Mesenchymal stem cell (in vitro differentiated cells and primary cell): ENCODE measurements around the gene TENT5A.

Experiments used
- DNase-seq: peaks from one replicate; pipeline ENCODE4 v3.0.0-alpha.2; 2013
- H2AFZ ChIP-seq: one replicate; pipeline ENCODE4 v1.6.1; 2013; ENCODE audit warnings: low read depth, mild to moderate bottlenecking, control low read depth, inconsistent platforms, low read length, moderate library complexity
- H2AK5ac ChIP-seq: 2 replicates; pipeline ENCODE4 v1.6.1; 2013; ENCODE audit warnings: low read length, moderate library complexity, mild to moderate bottlenecking, inconsistent platforms; ENCODE audit not compliant: severe bottlenecking
- H2BK120ac ChIP-seq: one replicate; pipeline ENCODE4 v1.6.1; 2013; ENCODE audit warnings: low read depth, mild to moderate bottlenecking, inconsistent platforms, low read length, moderate library complexity
- H2BK12ac ChIP-seq, 2 experiments: one replicate each; pipeline ENCODE4 v1.6.1; 2013; ENCODE audit warnings: inconsistent platforms in 2 of 2, low read length in 2 of 2, mild to moderate bottlenecking in 2 of 2, moderate library complexity in 2 of 2, control low read depth in 1 of 2
- H2BK15ac ChIP-seq: one replicate; pipeline ENCODE4 v1.6.1; 2013; ENCODE audit warnings: mild to moderate bottlenecking, low read depth, inconsistent platforms; ENCODE audit not compliant: poor library complexity, severe bottlenecking
- H2BK5ac ChIP-seq: 2 replicates; pipeline ENCODE4 v1.6.1; 2013; ENCODE audit warnings: low read depth, mild to moderate bottlenecking, low read length, control low read depth, inconsistent platforms; ENCODE audit not compliant: poor library complexity, severe bottlenecking
- H3K14ac ChIP-seq, 2 experiments: one replicate each; pipeline ENCODE4 v1.6.1; 2013; ENCODE audit warnings: inconsistent platforms in 2 of 2, low read length in 2 of 2, control low read depth in 1 of 2, mild to moderate bottlenecking in 1 of 2, moderate library complexity in 1 of 2
- H3K18ac ChIP-seq, 2 experiments: one replicate each; pipeline ENCODE4 v1.6.1; 2013; ENCODE audit warnings: inconsistent platforms in 2 of 2, low read length in 2 of 2, control low read depth in 1 of 2, low read depth in 1 of 2, mild to moderate bottlenecking in 1 of 2
- H3K23ac ChIP-seq, 2 experiments: one replicate each; pipeline ENCODE4 v1.6.1; 2013; ENCODE audit warnings: inconsistent platforms in 2 of 2, low read length in 2 of 2, mild to moderate bottlenecking in 2 of 2, moderate library complexity in 2 of 2, control low read depth in 1 of 2
- H3K27ac ChIP-seq: 2 replicates; pipeline ENCODE4 v1.5.1; 2013; ENCODE audit warnings: mild to moderate bottlenecking, moderate library complexity, low read length, control low read depth, inconsistent platforms; ENCODE audit not compliant: poor library complexity, severe bottlenecking
- H3K27me3 ChIP-seq, 2 experiments: 2 replicates each; pipeline versions ENCODE4 v1.6.1 to v1.7.0; 2013; ENCODE audit warnings: low read length in 2 of 2, mild to moderate bottlenecking in 2 of 2, moderate library complexity in 2 of 2, control low read depth in 1 of 2, inconsistent platforms in 1 of 2; ENCODE audit not compliant: control insufficient read depth in 1 of 2, insufficient read depth in 1 of 2
- H3K36me3 ChIP-seq, 2 experiments: 2 replicates each; pipeline versions ENCODE4 v1.6.1 to v1.7.0; 2013; ENCODE audit warnings: low read length in 2 of 2, control low read depth in 1 of 2, inconsistent platforms in 1 of 2, low read depth in 1 of 2, mild to moderate bottlenecking in 1 of 2; ENCODE audit not compliant: insufficient read depth in 2 of 2, control insufficient read depth in 1 of 2
- H3K4ac ChIP-seq, 2 experiments: one replicate each; pipeline ENCODE4 v1.6.1; 2013; ENCODE audit warnings: inconsistent platforms in 2 of 2, low read length in 2 of 2, mild to moderate bottlenecking in 2 of 2, moderate library complexity in 2 of 2, control low read depth in 1 of 2, low read depth in 1 of 2
- H3K4me1 ChIP-seq: 2 replicates; pipeline ENCODE4 v1.6.1; 2013; ENCODE audit warnings: low read depth, low read length, control low read depth; ENCODE audit not compliant: control insufficient read depth, insufficient read depth
- H3K4me2 ChIP-seq: 2 replicates; pipeline ENCODE4 v1.6.1; 2013; ENCODE audit warnings: low read length, mild to moderate bottlenecking, inconsistent platforms; ENCODE audit not compliant: poor library complexity, severe bottlenecking
- H3K4me3 ChIP-seq, 2 experiments: 2 replicates each; pipeline versions ENCODE4 v1.5.1 to v1.7.0; 2013; ENCODE audit warnings: low read length in 2 of 2, mild to moderate bottlenecking in 2 of 2, control low read depth in 1 of 2, low read depth in 1 of 2; ENCODE audit not compliant: insufficient read depth in 1 of 2
- H3K79me1 ChIP-seq: replicated peaks from 2 replicates; pipeline ENCODE4 v1.6.1; 2013; ENCODE audit warnings: mild to moderate bottlenecking, control low read depth, low read length, inconsistent platforms; ENCODE audit not compliant: poor library complexity, severe bottlenecking
- H3K9ac ChIP-seq: 2 replicates; pipeline ENCODE4 v1.7.0; 2013; ENCODE audit warnings: mild to moderate bottlenecking, low read length, moderate library complexity
- H3K9me3 ChIP-seq: 2 replicates; pipeline ENCODE4 v1.7.0; 2013; ENCODE audit warnings: mild to moderate bottlenecking, low read length; ENCODE audit not compliant: control insufficient read depth
- H4K8ac ChIP-seq: one replicate; pipeline ENCODE4 v1.6.1; 2013; ENCODE audit warnings: inconsistent platforms, mild to moderate bottlenecking, low read length, moderate library complexity
- H4K91ac ChIP-seq: one replicate; pipeline ENCODE4 v1.6.1; 2013; ENCODE audit warnings: mild to moderate bottlenecking, low read length, inconsistent platforms
- WGBS: methylation state at CpG from one replicate; pipeline ENCODE4 v1.1.7; 2013; ENCODE audit warnings: mixed read lengths; 5-methylcytosine and 5-hydroxymethylcytosine counted together

The TENT5A gene

GRCh38 chr6:81739230-81740195 is 13.0 kb downstream of the TENT5A start:
- Histone ChIP-seq H2BK120ac (no peak overlapping the region), H2AFZ (no peak overlapping the region), H2BK12ac (no peak overlapping the region), H3K9me3 (peaks cover 11% of the 10 kb centered on the region), H2BK15ac (no peak overlapping the region), H3K4me1 (no peaks in the 10 kb centered on the region), H3K23ac (no peak overlapping the region), H3K14ac (no peak overlapping the region), H3K4me2 (no peak overlapping the region), H3K27me3 (no peaks in the 10 kb centered on the region), H3K9ac (no peak overlapping the region), H4K91ac (no peak overlapping the region), H3K36me3 (peaks cover 0 to under 1% of the 10 kb centered on the region in 2 experiments), H3K79me1 (no peaks in the 10 kb centered on the region), H3K4ac (no peak overlapping the region), H4K8ac (no peak overlapping the region), H2BK5ac (no peak overlapping the region), H3K18ac (no peak overlapping the region), H2AK5ac (no peak overlapping the region), H3K27ac (no peak overlapping the region), H3K4me3 (no peak overlapping the region)
- no peak for DNase-seq
- 92% methylated on average over 3 of the region's 6 CpGs for WGBS

GRCh38 chr6:81736428-81736827 is 16.1 kb downstream of the TENT5A start:
- Histone ChIP-seq H3K27me3 (no peaks in the 10 kb centered on the region), H3K18ac (no peak overlapping the region), H2BK12ac (no peak overlapping the region), H3K9me3 (peaks cover 11% of the 10 kb centered on the region), H4K8ac (no peak overlapping the region), H2AK5ac (no peak overlapping the region), H3K4me3 (no peak overlapping the region), H3K9ac (no peak overlapping the region), H3K36me3 (no peaks in the 10 kb centered on the region), H2BK120ac (no peak overlapping the region), H3K27ac (no peak overlapping the region), H3K4me2 (no peak overlapping the region), H3K14ac (no peak overlapping the region), H2BK5ac (no peak overlapping the region), H4K91ac (no peak overlapping the region), H3K79me1 (no peaks in the 10 kb centered on the region), H3K4ac (no peak overlapping the region), H3K4me1 (no peaks in the 10 kb centered on the region), H2AFZ (no peak overlapping the region), H2BK15ac (no peak overlapping the region), H3K23ac (no peak overlapping the region)
- DNase-seq: no peak

DNA sequence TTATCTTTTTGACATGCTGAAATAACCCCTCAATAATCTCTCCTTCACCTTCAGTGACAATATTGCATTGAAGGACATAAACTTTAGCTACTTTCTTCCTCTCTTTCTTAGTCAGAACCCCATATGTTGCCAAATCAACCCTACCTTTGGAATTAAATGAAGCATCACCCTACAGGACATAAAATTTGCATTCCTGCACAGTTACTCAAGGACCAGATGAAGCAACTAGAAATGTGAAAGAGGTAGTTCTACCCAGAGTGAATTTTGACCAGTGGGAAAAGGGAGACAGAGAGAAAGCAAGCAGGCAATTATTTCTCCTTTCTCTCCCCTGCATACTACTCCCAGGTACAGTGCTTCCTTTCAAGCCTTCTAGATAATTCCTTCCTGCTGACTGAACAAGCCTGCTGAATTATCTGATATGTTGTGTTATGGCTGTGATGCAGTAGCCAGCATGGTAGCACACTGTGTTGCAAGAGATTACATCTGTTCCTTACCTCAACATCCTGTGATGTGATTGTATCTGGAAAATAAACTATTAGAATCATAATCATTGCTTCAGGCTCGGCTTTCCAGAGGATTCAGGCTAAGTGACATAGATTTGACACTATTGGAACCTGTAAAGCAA is 16.6 kb downstream of the TENT5A start:
- DNase-seq: no peak
- no peak overlapping the region for H4K91ac ChIP-seq
- H2AK5ac ChIP-seq: no peak overlapping the region
- no peaks in the 10 kb centered on the region for H3K4me1 ChIP-seq
- no peak overlapping the region for H3K4me3 ChIP-seq
- H3K36me3 ChIP-seq: no peaks in the 10 kb centered on the region
- no peak overlapping the region for H2BK15ac ChIP-seq
- H2BK5ac ChIP-seq: no peak overlapping the region
- no peak overlapping the region for H3K9ac ChIP-seq
- H2BK12ac ChIP-seq: no peak overlapping the region
- no peaks in the 10 kb centered on the region for H3K27me3 ChIP-seq
- H3K14ac ChIP-seq: no peak overlapping the region
- H3K23ac ChIP-seq: no peak overlapping the region
- H2AFZ ChIP-seq: no peak overlapping the region
- H3K4ac ChIP-seq: no peak overlapping the region
- H3K27ac ChIP-seq: no peak overlapping the region
- no peaks in the 10 kb centered on the region for H3K79me1 ChIP-seq
- WGBS: 61% methylated on average over 1 of the region's 1 CpG
- H2BK120ac ChIP-seq: no peak overlapping the region
- peaks cover 11% of the 10 kb centered on the region for H3K9me3 ChIP-seq
- no peak overlapping the region for H3K18ac ChIP-seq
- no peak overlapping the region for H4K8ac ChIP-seq
- H3K4me2 ChIP-seq: no peak overlapping the region

DNA sequence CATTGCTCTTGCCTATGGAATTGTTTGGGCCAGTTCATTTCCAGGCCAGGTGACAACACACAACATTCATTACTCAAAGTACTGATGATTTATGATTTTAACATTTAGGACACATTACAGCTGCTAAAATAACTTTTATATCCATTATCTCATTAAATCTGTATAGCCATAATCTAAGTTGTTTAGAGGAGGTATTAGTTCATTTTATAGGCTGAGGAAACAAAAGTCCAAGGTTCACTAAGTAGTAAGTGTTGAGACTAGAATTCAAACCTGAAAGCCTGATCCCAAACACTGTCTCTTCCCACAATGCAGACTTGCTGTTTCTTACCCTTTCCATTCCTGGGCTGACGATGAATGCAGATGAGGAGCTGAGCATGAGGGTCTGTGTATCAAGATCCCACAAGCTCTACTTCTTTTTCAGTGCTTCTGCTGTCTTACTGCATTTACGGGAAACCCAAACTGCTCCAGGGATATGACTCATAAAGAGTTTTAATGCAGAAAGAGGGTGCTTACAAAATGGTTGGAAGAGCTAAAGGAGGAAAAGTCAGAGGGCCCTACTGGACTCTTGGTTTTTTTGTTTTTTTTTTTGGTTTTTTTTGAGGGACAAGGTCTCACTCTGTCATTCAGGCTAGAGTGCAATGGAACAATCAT is 17.9 kb downstream of the TENT5A start:
- no peak overlapping the region for H2BK12ac ChIP-seq
- no peak overlapping the region for H3K4ac ChIP-seq
- H3K14ac ChIP-seq: no peak overlapping the region
- H4K91ac ChIP-seq: no peak overlapping the region
- no peak overlapping the region for H3K4me2 ChIP-seq
- WGBS: 94% methylated on average over 2 of the region's 2 CpGs
- no peaks in the 10 kb centered on the region for H3K36me3 ChIP-seq
- no peak overlapping the region for H2BK120ac ChIP-seq
- H2BK15ac ChIP-seq: no peak overlapping the region
- no peak overlapping the region for H2AFZ ChIP-seq
- H2BK5ac ChIP-seq: no peak overlapping the region
- no peak overlapping the region for H2AK5ac ChIP-seq
- no peak overlapping the region for H3K27ac ChIP-seq
- DNase-seq: no peak
- H3K9me3 ChIP-seq: peaks cover 11% of the 10 kb centered on the region
- H4K8ac ChIP-seq: no peak overlapping the region
- no peaks in the 10 kb centered on the region for H3K79me1 ChIP-seq
- H3K27me3 ChIP-seq: no peaks in the 10 kb centered on the region
- H3K23ac ChIP-seq: no peak overlapping the region
- H3K18ac ChIP-seq: no peak overlapping the region
- H3K9ac ChIP-seq: no peak overlapping the region
- H3K4me1 ChIP-seq: no peaks in the 10 kb centered on the region
- H3K4me3 ChIP-seq: no peak overlapping the region
